K562 (cell line): ENCODE measurements around the gene LILRB3. TPM values are rescaled to one million over a fixed set of nuclear protein-coding genes. Genes with fewer than 3 reads are reported as not detected.

Experiments
- C11orf30 ChIP-seq: fragments of 450-650 bp; IDR thresholded peaks from 2 replicates; pipeline ENCODE4 v1.6.1; 2016; ENCODE audit warnings: low read depth, mild to moderate bottlenecking
- CBX2 ChIP-seq: fragments of 200-600 bp; sonication (generic); IDR thresholded peaks from one replicate; pipeline ENCODE4 v1.6.1; 2012; ENCODE audit warnings: mild to moderate bottlenecking, low read length, inconsistent platforms; ENCODE audit not compliant: insufficient read depth, poor library complexity, severe bottlenecking
- CGGBP1 ChIP-seq: fragments of 250-450 bp; sonication (Bioruptor Pico); IDR thresholded peaks from 2 replicates; pipeline ENCODE4 v1.9.0; 2021; ENCODE audit warnings: mild to moderate bottlenecking
- CTBP1 ChIP-seq: fragments of 450-650 bp; IDR thresholded peaks from 2 replicates; pipeline ENCODE4 v1.6.1; 2016; ENCODE audit warnings: borderline replicate concordance
- ELK3 ChIP-seq: fragments of 450-650 bp; formaldehyde crosslinking; IDR thresholded peaks from 2 replicates; pipeline ENCODE4 v1.4.0; 2020; ENCODE audit warnings: mild to moderate bottlenecking
- KDM2B ChIP-seq: fragments of 250-450 bp; sonication (Bioruptor Pico); IDR thresholded peaks from 2 replicates; pipeline ENCODE4 v1.8.0; 2021; ENCODE audit warnings: mild to moderate bottlenecking, moderate library complexity
- KLF1 ChIP-seq: fragments of 450-650 bp; IDR thresholded peaks from 2 replicates; pipeline ENCODE4 v1.6.1; 2016; ENCODE audit warnings: missing genetic modification characterization, missing compliant biosample characterization
- MYBL2 ChIP-seq, 2 experiments: fragments of 450-650 bp in 1 of 2; sonication (generic) in 1 of 2; formaldehyde crosslinking in 1 of 2; IDR thresholded peaks; 2 replicates each; pipeline versions ENCODE4 v1.6.1 to v1.8.1; 2017 to 2022; ENCODE audit warnings: borderline replicate concordance in 1 of 2, inconsistent platforms in 1 of 2, low read depth in 1 of 2, mild to moderate bottlenecking in 1 of 2, missing genetic modification reagents in 1 of 2, moderate library complexity in 1 of 2
- PCBP1 ChIP-seq: fragments of 200-400 bp; formaldehyde crosslinking; IDR thresholded peaks from 2 replicates; pipeline ENCODE4 v1.6.1; 2018; ENCODE audit warnings: mild to moderate bottlenecking, low read depth, low read length; ENCODE audit not compliant: poor library complexity, severe bottlenecking
- POLR2G ChIP-seq: fragments of 200-400 bp; formaldehyde crosslinking; IDR thresholded peaks from 2 replicates; pipeline ENCODE4 v1.6.1; 2017; ENCODE audit warnings: low read depth, mild to moderate bottlenecking, antibody characterized with exemption, low read length, moderate library complexity
- REST ChIP-seq, 2 experiments: fragments of 450-650 bp; formaldehyde crosslinking in 1 of 2; IDR thresholded peaks; 2 replicates each; pipeline versions ENCODE4 v1.4.0 to v1.6.1; 2014 to 2020; ENCODE audit warnings: mild to moderate bottlenecking in 2 of 2, borderline replicate concordance in 1 of 2, low read depth in 1 of 2
- SREBF1 ChIP-seq: fragments of 150-350 bp; IDR thresholded peaks from 2 replicates; pipeline ENCODE4 v1.6.1; 2014; ENCODE audit warnings: antibody characterized with exemption, low read depth, low read length, borderline replicate concordance
- ZNF143 ChIP-seq: sonication (generic); formaldehyde crosslinking; IDR thresholded peaks from 2 replicates; pipeline ENCODE4 v1.9.0; 2022; ENCODE audit warnings: mild to moderate bottlenecking, missing genetic modification reagents
- ZNF217 ChIP-seq: sonication (generic); formaldehyde crosslinking; IDR thresholded peaks from 2 replicates; pipeline ENCODE4 v1.8.0; 2022; ENCODE audit warnings: mild to moderate bottlenecking, missing genetic modification reagents
- polyA plus RNA-seq, 8 experiments: library from polyadenylated mRNA; depleted of rRNA in 4 of 8; stranded (reverse) in 5 of 8; unstranded in 3 of 8; fragments of >200 nt; fragmentation: Nextera tagmentation in 2 of 8; fragmentation: Illumina TruSeq in 1 of 8; extraction: Ambion mirVana in 2 of 8; extraction: Trizol in 1 of 8; gene quantifications; 2 replicates each; pipeline versions ENCODE4 v1.2.1 to v1.2.3, GENCODE V29; 2011 to 2014; ENCODE audit warnings: inconsistent platforms in 1 of 8, missing spikeins in 1 of 8
- total RNA-seq, 7 experiments: library from RNA; depleted of rRNA in 6 of 7; stranded (reverse); fragments of >200 nt in 6 of 7; fragmentation: Illumina TruSeq in 2 of 7; extraction: Trizol in 2 of 7; gene quantifications; 2 replicates each; pipeline versions ENCODE4 v1.2.1 to v1.2.3, GENCODE V29; 2011 to 2021; ENCODE audit warnings: low replicate concordance in 1 of 7
- TF ChIP-seq, protein P1 (sequence below): sonication (generic); formaldehyde crosslinking; IDR thresholded peaks from 2 replicates; pipeline ENCODE4 v1.8.0; 2022; ENCODE audit warnings: mild to moderate bottlenecking, missing genetic modification reagents

The LILRB3 gene
- total and polyA plus RNA-seq, 9 of the 15 experiments (the other 6 are each of a cell fraction or from before 2014, with no cell fraction given): 0.01 to 0.09 TPM; not detected in 7

DNA sequence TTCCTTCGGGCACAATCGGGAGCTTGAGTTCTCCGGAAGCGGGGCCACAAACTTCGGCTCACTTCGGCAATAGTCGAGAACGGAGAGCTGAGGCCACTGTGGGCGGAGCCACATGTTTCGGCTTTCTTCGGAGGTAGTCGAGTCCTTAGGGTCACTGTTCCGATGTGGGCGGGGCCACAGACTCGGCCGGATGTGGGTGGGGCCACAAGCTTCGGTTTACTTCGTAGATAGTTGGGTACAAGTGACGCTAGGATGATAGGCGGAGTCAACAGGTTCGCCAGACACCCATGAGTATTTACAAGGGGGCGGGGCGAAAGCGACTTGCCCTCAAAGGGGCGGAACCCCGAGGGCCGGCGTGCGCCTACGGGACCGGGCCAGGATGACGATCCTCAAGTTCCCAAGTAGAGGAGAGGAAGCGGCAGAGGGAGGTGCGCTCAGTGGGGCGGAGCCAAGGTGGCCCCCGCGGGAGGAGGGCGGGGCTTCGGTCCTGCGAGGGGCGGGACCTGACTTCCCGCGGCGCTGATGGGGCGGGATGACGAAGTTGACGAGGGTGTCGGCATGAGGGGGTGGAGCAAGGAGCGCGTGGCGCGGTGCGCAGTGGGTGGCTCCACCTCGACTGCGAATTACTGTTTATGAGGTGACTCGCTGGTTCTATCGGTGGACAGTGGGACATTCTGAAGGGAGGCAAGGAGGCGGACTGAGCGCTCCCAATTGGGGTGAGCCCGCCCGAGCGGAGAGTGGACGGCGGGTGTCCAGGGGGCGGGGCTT is 32.9 kb downstream of the LILRB3 start (continued):
- TF ChIP-seq, protein P1, sequence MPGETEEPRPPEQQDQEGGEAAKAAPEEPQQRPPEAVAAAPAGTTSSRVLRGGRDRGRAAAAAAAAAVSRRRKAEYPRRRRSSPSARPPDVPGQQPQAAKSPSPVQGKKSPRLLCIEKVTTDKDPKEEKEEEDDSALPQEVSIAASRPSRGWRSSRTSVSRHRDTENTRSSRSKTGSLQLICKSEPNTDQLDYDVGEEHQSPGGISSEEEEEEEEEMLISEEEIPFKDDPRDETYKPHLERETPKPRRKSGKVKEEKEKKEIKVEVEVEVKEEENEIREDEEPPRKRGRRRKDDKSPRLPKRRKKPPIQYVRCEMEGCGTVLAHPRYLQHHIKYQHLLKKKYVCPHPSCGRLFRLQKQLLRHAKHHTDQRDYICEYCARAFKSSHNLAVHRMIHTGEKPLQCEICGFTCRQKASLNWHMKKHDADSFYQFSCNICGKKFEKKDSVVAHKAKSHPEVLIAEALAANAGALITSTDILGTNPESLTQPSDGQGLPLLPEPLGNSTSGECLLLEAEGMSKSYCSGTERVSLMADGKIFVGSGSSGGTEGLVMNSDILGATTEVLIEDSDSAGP (CRISPR knock-in tag): peak; percentile 48; the same call in 1 of the 2 replicates
- no peak for TF ChIP-seq KDM2B (CRISPR knock-in tag)
- no peak for TF ChIP-seq ZNF143 (CRISPR knock-in tag)
- no peak for TF ChIP-seq PCBP1
- TF ChIP-seq ZNF217: no peak
- no peak for TF ChIP-seq C11orf30
- TF ChIP-seq REST (IDR thresholded peaks at IDR 0.05; ENCODE audit: borderline replicate concordance): no peak
- TF ChIP-seq REST (CRISPR knock-in tag; IDR thresholded peaks at IDR 0.05; ENCODE audit: low read depth): no peak
- peak; percentile 81 for TF ChIP-seq CTBP1
- TF ChIP-seq POLR2G: peak; percentile 86
- no peak for TF ChIP-seq CBX2
- TF ChIP-seq MYBL2 (IDR thresholded peaks at IDR 0.05; ENCODE audit: low read depth): no peak
- TF ChIP-seq MYBL2 (CRISPR knock-in tag; IDR thresholded peaks at IDR 0.05; ENCODE audit: borderline replicate concordance): no peak
- no peak for TF ChIP-seq ELK3 (CRISPR knock-in tag)
- 0 out of 2 replicates have a peak, but pooled peaks have one; percentile 58 for TF ChIP-seq SREBF1
- TF ChIP-seq CGGBP1 (CRISPR knock-in tag): no peak
- no peak for TF ChIP-seq KLF1 (tag)
